ENCODE results near the gene FANCD2OS.
"Not testable (repeated sequence)": the region's sequence is repeated elsewhere in the genome, so short reads cannot be mapped to it uniquely, and the experiment has no call there.

FANCD2OS gene

DNA sequence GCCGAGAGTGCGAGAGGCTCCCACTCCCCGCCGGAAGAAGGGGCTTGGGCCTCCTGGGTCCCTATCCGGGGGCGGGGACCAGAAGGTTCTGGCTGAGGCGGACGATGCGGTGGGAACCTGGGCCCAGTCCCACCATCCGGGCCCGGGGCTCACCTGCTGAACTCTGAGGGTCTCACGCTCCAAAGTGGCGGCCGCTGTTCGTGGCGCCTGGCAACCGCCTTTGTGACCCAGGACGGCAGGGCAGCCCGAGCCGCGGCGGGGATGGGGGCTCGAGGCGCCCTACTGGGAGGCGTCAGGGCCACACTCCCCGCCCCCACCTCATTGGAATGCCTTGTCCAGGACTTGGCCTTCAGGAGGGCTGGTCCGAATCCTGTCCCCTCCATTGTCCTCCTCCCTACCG lies at the start of gene FANCD2OS:
TSS of gene FANCD2OS (minus strand) at position 165 of the 400 bp plus-strand sequence. CDS start 3,481 bp downstream, outside the sequence.
- DNase-seq, result no peak

- peak; percentile 46 for DNase-seq
Measured at GRCh38 chr3:10157031-10157430, 49.0 kb upstream of the FANCD2OS start.

DNA sequence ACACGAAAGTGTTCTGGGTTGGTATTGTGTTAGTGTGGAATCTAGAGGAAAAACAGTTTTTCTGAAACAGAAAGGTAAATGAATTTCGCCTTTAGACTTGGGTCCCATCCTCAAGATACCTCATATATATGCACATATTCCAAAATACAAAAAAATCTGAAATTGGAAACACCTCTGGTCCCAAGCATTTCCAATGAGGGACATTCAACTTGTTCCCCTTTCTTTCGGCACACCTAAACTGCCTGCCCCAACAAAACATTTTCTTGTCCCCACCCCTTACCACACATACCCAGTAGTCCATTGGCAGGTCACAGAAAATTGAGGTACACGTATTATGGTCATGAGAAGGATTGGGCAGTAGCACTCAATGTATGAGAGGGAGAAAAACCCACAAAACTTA lies 47.6 kb upstream of the FANCD2OS start:
- DNase-seq, result no peak

DNA sequence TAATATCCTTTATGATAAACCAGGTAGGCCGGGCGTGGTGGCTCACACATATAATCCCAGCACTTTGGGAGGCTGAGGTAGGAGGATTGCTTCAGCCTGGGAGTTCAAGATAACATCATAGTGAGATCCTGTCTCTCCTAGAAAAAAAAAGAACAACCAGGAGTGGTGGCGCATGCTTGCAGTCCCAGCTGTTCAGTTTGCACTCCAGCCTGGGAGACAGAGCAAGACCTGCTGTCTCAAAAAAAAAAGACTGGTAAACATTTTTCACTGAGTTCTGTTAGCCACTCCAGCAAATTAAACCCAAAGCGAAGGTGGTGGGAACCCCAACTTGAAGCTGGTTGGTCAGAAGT lies 47.0 kb upstream of the FANCD2OS start:
- DNase-seq, result no peak

- no peak for DNase-seq
Measured at GRCh38 chr3:10154335-10155122, 46.5 kb upstream of the FANCD2OS start.

DNA sequence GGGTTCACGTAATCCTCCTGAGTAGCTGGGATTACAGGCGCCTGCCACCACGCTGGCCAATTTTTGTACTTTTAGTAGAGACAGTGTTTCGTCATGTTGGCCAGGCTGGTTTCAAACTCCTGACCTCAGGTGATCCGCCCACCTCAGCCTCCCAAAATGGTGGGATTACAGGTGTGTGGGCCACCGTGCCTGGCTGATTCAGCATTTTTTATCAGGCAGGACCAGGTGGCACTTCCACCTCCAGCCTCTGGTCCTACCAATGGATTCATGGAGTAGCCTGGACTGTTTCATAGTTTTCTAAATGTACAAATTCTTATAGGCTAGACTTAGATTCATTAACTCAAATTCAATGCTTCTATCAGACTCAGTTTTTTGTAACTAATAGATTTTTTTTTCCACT lies 42.9 kb upstream of the FANCD2OS start:
- no peak for DNase-seq

DNA sequence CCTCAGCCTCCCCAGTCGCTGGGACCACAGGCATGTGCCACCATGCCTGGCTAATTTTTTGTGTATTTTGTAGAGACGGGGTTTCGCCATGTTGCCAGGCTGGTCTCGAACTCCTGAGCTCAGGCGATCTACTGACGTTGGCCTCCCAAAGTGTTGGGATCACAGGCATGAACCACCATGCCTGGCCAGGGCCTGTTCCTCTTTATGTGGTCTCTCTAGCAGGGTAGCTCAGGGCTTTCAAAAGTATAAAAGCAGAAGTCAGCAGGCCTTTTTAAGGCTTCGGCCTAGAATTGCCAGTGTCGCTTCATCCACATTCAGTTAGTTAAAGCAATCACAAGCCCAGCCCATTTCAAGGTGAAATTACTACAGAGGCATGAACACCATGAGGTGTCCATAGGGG lies 41.2 kb upstream of the FANCD2OS start:
- DNase-seq, result no peak

DNA sequence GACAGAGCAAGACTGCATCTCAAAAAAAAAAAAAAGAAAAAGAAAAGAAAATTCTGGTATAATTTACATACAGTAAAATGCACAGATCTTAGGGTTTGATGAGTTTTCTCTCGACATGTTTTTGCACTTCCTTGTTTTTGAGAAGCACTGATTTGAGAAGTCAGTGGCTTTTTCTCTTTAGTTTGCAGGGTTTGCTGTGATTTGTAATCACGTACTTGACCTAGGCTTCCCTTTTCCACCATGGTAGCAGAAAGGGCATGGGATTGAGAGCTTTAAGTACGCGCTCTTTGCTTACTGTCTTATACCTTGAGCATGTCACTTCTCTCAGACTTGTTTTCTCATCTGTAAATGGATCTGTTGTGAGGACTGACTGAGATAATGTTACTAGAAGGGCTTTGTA lies 37.6 kb upstream of the FANCD2OS start:
- no peak for DNase-seq

DNA sequence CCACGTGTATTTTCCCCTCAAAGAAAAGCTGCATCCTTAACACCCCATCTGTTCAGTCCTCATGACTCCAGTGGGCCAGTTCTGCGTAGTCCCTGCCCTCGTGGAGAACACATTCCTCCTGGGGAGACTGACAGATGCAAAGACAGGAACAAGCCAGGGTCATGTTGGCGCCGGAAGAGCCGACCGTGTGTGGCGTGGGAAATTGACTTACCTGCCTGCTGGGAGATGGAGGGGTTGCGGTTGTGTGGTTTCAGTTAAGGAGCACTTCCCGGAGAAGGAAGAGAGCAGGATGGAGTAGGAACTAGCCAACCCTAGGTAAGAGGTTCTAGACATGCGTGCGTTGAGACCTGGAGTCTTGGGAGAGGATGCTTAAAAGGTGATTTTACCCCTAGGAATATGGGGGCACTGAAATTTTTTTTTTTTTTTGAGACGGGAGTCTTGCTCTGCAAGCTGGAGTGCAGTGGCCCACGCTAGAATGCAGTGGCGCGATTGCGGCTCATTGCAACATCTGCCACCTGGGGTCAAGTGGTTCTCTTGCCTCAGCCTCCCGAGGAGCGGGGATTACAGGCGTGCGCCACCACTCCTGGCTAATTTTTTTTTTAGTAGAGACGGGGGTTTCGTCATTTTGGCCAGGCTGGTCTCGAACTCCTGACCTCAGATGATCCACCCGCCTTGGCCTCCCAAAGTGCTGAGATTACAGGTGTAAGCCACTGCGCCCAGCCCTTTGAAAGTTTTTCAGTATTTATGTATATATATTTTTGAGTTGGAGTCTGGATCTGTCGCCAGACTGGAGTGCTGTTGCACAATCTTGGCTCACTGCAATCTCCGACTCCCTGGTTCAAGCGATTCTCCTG lies 34.9 kb upstream of the FANCD2OS start:
- no peak for DNase-seq

DNA sequence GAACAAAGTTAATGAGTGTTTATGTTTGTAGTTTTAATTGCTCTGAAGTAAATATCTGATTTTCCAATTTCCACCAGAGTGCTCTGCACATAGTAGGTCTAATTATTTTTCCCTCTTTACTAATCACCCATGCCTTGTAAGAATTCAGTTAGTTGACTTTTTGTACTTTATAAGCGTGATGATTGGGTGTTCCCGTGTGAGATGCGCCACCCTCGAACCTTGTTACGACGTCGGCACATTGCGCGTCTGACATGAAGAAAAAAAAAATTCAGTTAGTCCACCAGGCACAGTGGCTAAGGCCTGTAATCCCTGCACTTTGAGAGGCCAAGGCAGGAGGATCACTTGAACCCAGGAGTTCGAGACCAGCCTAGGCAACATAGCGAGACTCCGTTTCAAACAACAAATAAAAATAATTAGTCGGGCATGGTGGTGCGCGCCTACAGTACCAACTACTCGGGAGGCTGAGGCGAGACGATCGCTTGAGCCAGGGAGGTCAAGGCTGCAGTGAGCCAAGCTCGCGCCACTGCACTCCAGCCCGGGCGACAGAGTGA lies 33.0 kb upstream of the FANCD2OS start:
- no peak for DNase-seq

GRCh38 chr3:10137178-10137577 lies 29.1 kb upstream of the FANCD2OS start:
- DNase-seq, result no peak

DNA sequence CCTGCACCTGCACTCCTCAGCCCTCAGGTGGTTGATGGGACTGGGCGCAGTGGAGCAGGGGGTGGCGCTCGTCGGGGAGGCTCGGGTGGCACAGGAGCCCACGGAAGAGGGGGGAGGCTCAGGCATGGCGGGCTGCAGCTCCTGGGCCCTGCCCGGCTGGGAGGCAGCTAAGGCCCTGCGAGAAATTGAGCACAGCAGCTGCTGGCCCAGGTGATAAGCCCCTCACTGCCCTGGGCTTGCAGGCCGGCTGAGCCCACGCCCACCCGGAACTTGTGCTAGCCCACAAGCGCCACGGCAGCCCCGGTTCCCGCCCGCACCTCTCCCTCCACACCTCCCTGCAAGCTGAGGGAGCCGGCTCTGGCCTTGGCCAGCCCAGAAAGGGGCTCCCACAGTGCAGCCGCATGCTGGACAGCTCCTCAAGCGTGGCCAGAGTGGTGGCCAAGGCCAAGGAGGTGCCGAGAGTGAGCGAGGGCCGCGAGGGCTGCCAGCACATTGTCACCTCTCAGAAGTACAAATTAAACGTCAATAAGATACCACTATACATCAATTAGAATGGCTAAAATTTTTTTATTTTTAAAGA lies 28.5 kb upstream of the FANCD2OS start:
- no peak for DNase-seq

GRCh38 chr3:10135872-10136271 lies 27.8 kb upstream of the FANCD2OS start:
- DNase-seq, result not testable (repeated sequence)

DNA sequence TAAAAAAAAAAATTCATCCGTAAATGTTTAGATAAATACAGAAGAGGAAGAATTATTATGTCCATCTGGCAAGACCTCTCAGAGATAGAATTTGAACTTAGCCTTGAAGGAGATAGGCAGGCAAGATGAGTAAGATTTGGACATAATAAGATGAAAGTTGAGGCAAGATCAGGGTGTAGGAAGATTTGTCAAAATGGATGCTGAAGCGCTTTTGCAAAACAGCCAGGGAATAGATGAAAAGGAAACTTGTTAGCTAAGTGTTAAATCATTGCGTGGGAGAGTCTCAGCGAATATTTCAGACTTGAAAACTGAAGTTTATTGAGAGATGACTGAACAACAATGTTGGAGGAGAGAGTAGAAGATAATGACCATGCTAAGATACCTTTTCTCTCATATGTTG lies 14.7 kb upstream of the FANCD2OS start:
- DNase-seq, result no peak

- DNase-seq, result no peak
Measured at GRCh38 chr3:10121064-10121463, 13.0 kb upstream of the FANCD2OS start.

- DNase-seq, result no peak
Measured at GRCh38 chr3:10119376-10119775, 11.3 kb upstream of the FANCD2OS start.

DNA sequence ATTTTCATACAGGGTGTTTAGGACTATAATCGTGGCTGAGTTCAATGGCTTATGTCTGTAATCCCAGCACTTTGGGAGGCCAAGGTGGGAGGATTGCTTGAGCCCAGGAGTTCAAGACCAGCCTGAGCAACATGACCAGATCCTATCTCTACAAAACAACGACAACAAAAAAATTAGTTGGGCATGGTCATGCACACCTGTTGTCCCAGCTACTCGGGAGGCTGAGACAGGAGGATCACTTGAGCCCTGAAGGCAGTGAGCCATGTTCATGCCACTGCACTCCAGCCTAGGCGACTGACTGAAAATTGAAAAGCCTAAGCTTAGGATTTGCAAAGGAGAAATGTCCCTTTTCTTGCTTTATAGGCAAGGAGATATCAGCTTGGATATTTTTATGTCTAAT lies 8.9 kb upstream of the FANCD2OS start:
- DNase-seq, result no peak

DNA sequence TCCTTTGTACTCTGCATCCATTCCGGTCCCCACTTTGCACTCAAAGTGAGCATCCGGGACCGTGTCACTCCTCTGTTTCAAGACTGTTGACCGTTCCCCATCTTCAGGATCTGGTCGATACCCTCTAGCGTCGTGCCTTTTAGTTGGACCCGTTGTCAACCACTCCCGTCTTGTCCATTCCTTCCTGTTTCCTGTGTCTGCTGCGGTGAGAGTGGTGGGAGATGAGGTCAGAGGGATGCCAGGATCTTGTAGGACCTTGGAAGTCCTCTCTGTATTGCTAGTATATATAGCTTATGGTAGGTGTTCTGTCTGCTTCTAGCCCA lies 8.0 kb upstream of the FANCD2OS start:
- DNase-seq, result no peak

DNA sequence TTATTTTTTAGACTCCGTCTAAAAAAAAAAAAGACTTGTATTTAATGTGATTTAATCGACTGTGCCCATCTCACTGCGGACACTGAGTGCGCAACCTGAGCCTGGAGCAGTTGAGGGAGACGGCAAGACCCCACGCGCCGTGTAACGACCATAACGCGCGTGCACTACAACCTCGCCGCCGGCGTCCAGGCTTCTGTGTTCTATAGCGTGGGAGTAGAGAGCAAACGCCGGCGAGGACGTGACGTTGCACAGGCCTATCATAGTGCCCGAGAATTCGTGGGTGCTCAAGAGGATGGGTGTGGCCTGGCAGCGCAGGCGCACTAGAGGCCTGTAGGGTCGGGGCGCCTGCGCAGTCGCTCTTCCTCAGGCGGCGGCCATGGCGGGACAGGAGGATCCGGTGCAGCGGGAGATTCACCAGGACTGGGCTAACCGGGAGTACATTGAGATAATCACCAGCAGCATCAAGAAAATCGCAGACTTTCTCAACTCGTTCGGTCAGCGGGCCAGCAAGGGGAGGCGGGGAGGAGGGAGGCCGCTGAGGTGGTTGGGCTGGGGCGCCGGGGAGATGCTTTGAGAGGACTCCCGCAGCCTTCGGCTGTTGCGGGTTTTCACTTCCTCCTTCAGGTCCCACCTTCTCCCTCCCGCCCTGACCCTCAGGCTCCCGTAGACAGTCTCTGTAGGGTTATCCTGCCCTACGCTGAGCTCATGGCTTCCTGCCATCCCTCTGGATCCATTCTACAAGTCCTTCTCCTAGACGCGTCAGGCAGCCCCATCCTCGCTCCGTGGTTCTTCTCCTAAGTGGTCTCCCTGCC lies 7.5 kb upstream of the FANCD2OS start, which contains the start of gene BRK1:
TSS of gene BRK1 (plus strand) at position 350 of the 812 bp plus-strand sequence. CDS start at position 377, 27 bp downstream.
- DNase-seq, result peak; percentile 95

DNA sequence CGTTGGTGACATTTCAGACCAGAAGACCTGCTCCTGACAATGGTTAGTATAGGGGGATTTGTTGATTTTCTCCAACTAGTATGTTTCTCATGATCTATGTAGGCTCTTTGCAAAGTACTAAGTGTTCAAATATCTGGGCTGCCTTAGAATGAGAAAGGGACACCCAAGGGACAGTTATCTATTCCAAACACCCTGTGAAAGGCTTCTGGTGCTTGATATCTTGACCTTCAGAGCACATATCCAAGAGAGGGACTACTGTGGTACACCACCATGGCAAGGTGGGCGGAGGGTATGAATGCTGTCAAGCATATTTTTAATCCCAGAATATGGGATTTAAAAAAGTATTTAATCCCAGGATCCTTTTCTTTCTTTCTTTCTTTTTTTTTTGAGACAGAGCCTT lies 1.1 kb downstream of the FANCD2OS start:
- no peak for DNase-seq

DNA sequence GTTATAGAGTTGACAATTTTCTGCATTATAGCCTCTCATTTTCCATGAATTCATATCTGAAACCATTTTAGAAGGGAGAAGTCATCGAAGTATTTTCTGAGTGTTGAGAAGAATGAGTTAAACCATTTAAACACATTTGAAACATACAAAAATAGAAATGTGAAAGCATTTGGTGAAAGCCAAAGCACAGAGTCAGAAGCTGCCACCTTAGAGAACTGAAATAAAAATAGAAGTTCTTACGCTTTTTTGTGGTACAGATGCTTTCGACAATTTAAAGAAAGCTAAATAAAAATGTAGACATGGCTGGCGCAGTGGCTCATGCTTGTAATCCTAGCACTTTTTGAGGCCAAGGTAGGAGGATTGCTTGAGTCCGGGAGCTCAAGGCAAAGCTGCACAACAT lies 9.0 kb downstream of the FANCD2OS start:
- no peak for DNase-seq

GRCh38 chr3:10093678-10094077 lies 14.4 kb downstream of the FANCD2OS start:
- DNase-seq, result no peak

- DNase-seq, result not testable (repeated sequence)
Measured at GRCh38 chr3:10091387-10091786, 16.7 kb downstream of the FANCD2OS start.

Data from left hindlimb (tissue), 1 donor.